Pancreas (tissue), 10 donors: Measurements from ENCODE around the gene CCDC188. TPM values are rescaled to one million over a fixed set of nuclear protein-coding genes. Genes with fewer than 3 reads are reported as not detected.
A peak's percentile ranks its signal among the peaks of the same experiment; 100 is the strongest.

Experiments
- ATAC-seq, 4 donors: fragments of 200-7000 bp; cut with Tn5 transposase; one replicate each; pipeline versions ENCODE4 v1.8.0 to v1.9.1; 2020; ENCODE audit warnings: mild to moderate bottlenecking in 4 of 4, moderate library complexity in 4 of 4
- DNase-seq, 6 donors: peaks; one replicate each; pipeline ENCODE4 v3.0.0-alpha.2; 2020
- FAIRE-seq: peaks from 2 replicates; lab custom pipeline; 2012; peaks lifted over from hg19 to GRCh38; lab: Jason Lieb, UNC
- H3K27ac ChIP-seq, 4 donors: fragments of 200-600 bp; sonication (generic); 1 replicate in 3 of 4; 2 replicates in 1 of 4; pipeline versions ENCODE4 v1.5.0 to v1.8.0; 2020
- H3K27me3 ChIP-seq, 4 donors: fragments of 200-600 bp; one replicate each; pipeline ENCODE4 v1.8.0; 2021
- H3K36me3 ChIP-seq, 3 donors: fragments of 200-600 bp; sonication (generic) in 1 of 3; one replicate each; pipeline versions ENCODE4 v1.5.0 to v1.8.0; 2020 to 2021
- H3K4me1 ChIP-seq, 3 donors: fragments of 200-600 bp; one replicate each; pipeline ENCODE4 v1.8.0; 2021
- H3K4me3 ChIP-seq, 4 donors: fragments of 200-600 bp; sonication (generic) in 2 of 4; one replicate each; pipeline versions ENCODE4 v1.5.0 to v1.8.0; 2020 to 2021
- H3K9me3 ChIP-seq, 4 donors: fragments of 200-600 bp; one replicate each; pipeline ENCODE4 v1.8.0; 2021
- CTCF ChIP-seq, 4 donors: fragments of 200-600 bp; sonication (generic) in 3 of 4; IDR thresholded peaks; one replicate each; pipeline versions ENCODE4 v1.5.0 to v1.8.0; 2021; ENCODE audit warnings: antibody characterized with exemption in 4 of 4
- WGBS, 2 donors: extraction: QIAGEN DNeasy Blood & Tissue Kit; methylation state at CpG; one replicate each; pipeline ENCODE4 v1.1.7; 2013; 5-methylcytosine and 5-hydroxymethylcytosine counted together
- intact Hi-C, 3 donors: fragments of 100-400 bp; cut with DNase I; formaldehyde crosslinking; loops; one replicate each; pipeline versions ENCODE4 v1.11.1 to v1.14.2; 2022
- polyA plus RNA-seq, 2 donors: library from polyadenylated mRNA; stranded (reverse); fragments of 200-250 nt; gene quantifications; one replicate each; pipeline ENCODE4 v1.2.3, GENCODE V29; 2013
- total RNA-seq, 6 donors: library from RNA; stranded (reverse); fragmentation: NEBNext Ultra II Directional in 4 of 6; extraction: Animal tissue kit (Norgen Biotek cat#: 25700) in 4 of 6; gene quantifications; one replicate each; pipeline versions ENCODE4 v1.2.1 to v1.2.4, GENCODE V29; 2021 to 2023
- donor health status: healthy with polysubstance abuse.
- donor health status: DM: no; HTN: no; CAD: no; lungs with moderate emphysema.
- donor health status: DM: no; HTN: no; CAD: no.
- donor health status: control.
- donor health status: control.
- donor health status: Bipolar disorder and iron deficiency.
- donor health status: DM: yes; HTN: yes; CAD: no.
- donor health status: DM: no; HTN: no; CAD: no.
- donor health status: DM: no; HTN: no; CAD: no.
- donor health status: DM: yes; HTN: yes; CAD: no.

Gene CCDC188
- total and polyA plus RNA-seq, 8 donors = 0.31 to 7.1 (median 0.44) TPM; not detected in 1

- WGBS, 2 donors = 92 to 97% methylated on average over 10 to 11 of the region's 11 CpGs
- H3K27me3 ChIP-seq = no peaks in the 10 kb centered on the region
- FAIRE-seq (no peak), DNase-seq (peak in 1 of 6 donors; percentile 72), ATAC-seq (no peak)
- H3K27ac ChIP-seq = no peak overlapping the region
- no peak overlapping the region for H3K4me3 ChIP-seq
- H3K4me1 ChIP-seq = peaks cover 0 to under 1% (median 0%) of the 10 kb centered on the region in 3 donors
- H3K9me3 ChIP-seq = no peaks in the 10 kb centered on the region
- H3K36me3 ChIP-seq = peaks cover 0 to 10% (median 0%) of the 10 kb centered on the region in 3 donors
- no peak for TF ChIP-seq CTCF (IDR thresholded peaks at IDR 0.05)
- intact Hi-C loops = loop anchor here in 2 of 3 donors (10.0 kb wide), 1 partner anchor 149 kb away; no protein-coding TSS in a partner anchor
Measured at GRCh38 chr22:20124083-20124787, 26.6 kb downstream of the CCDC188 start.

GRCh38 chr22:20123366-20124082 is 27.3 kb downstream of the CCDC188 start:
- DNase-seq = peak in 1 of 6 donors; percentile 75
- intact Hi-C loops = loop anchor here in 2 of 3 donors (10.0 kb wide), 1 partner anchor 149 kb away; no protein-coding TSS in a partner anchor
- H3K4me1 ChIP-seq = peaks cover 0 to 7% (median 5%) of the 10 kb centered on the region in 3 donors
- no peaks in the 10 kb centered on the region for H3K9me3 ChIP-seq
- 94% methylated on average over 13 of the region's 13 CpGs for WGBS, 2 donors
- no peak for ATAC-seq
- no peak for TF ChIP-seq CTCF (IDR thresholded peaks at IDR 0.05)
- no peaks in the 10 kb centered on the region for H3K27me3 ChIP-seq
- H3K36me3 ChIP-seq = peaks cover 0 to 10% (median 0%) of the 10 kb centered on the region in 3 donors
- no peak overlapping the region for H3K4me3 ChIP-seq
- H3K27ac ChIP-seq = no peak overlapping the region
- FAIRE-seq = no peak

- ATAC-seq (no peak), FAIRE-seq (no peak), DNase-seq (peak in 2 of 6 donors; percentile 12 to 25)
- peaks cover 0 to 7% (median 0%) of the 10 kb centered on the region in 3 donors for H3K36me3 ChIP-seq
- H3K9me3 ChIP-seq = no peaks in the 10 kb centered on the region
- no peak for TF ChIP-seq CTCF (IDR thresholded peaks at IDR 0.05)
- WGBS, 2 donors = 94 to 96% methylated on average over 22 of the region's 22 CpGs
- peaks cover 0 to 12% (median 7%) of the 10 kb centered on the region in 3 donors for H3K4me1 ChIP-seq
- intact Hi-C loops = loop anchor here in 2 of 3 donors (10.0 kb wide), 1 partner anchor 147 kb away; no protein-coding TSS in a partner anchor
- H3K4me3 ChIP-seq = no peak overlapping the region
- H3K27ac ChIP-seq = no peak overlapping the region
- no peaks in the 10 kb centered on the region for H3K27me3 ChIP-seq
Measured at GRCh38 chr22:20121856-20122415, 28.9 kb downstream of the CCDC188 start.

GRCh38 chr22:20118300-20119020 is 32.4 kb downstream of the CCDC188 start:
- no peaks in the 10 kb centered on the region for H3K36me3 ChIP-seq
- H3K4me3 ChIP-seq = peak overlapping the region; percentile 63 to 77 (median 74)
- H3K27me3 ChIP-seq = no peaks in the 10 kb centered on the region
- ATAC-seq = no peak
- DNase-seq = peak in 2 of 6 donors; percentile 7 to 18
- no peak for FAIRE-seq
- no peak overlapping the region for H3K27ac ChIP-seq
- H3K9me3 ChIP-seq = no peaks in the 10 kb centered on the region
- H3K4me1 ChIP-seq = peaks cover 0 to 20% (median 7%) of the 10 kb centered on the region in 3 donors
- no peak for TF ChIP-seq CTCF (IDR thresholded peaks at IDR 0.05)
- intact Hi-C loops = no loop called here
- WGBS, 2 donors = 17 to 30% methylated on average over 8 of the region's 8 CpGs
